Fibroblast of peridontal ligament (primary cell): ENCODE data around the gene TSNAX.

Experiments
- DNase-seq: peaks from one replicate; pipeline ENCODE4 v3.0.0-alpha.2; 2010; ENCODE audit errors: extremely low read depth

Gene TSNAX

DNA sequence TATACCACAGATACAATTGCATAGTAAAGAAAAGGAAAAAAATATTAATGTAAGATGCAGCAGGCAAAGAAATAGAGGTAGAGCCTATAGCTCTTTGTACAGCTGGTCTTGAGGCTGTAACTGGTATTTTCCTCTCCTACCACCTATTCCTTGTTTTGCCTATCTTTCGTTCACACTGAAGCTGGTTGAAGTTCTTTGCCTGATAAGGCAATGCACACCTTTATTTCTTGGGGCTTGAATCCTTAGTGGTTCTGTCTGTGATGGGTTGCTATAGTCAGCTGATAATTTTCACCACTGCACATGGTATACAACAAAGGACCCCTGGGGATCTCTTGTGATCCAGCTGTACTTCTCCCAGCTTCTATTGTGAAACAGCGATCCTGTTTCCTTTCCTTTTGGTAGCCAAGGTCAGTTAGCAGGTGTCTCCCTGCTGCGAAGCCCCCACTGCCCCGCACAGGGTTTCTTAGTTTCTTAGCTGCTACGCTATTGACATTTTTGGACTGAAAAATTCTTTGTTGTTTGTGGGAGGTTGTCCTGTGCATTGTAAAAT is 9.9 kb upstream of the TSNAX start:
- DNase-seq = no peak

GRCh38 chr1:231519166-231519565 is 9.3 kb upstream of the TSNAX start:
- no peak for DNase-seq

- no peak for DNase-seq
Measured at GRCh38 chr1:231522038-231522437, 6.4 kb upstream of the TSNAX start.

DNA sequence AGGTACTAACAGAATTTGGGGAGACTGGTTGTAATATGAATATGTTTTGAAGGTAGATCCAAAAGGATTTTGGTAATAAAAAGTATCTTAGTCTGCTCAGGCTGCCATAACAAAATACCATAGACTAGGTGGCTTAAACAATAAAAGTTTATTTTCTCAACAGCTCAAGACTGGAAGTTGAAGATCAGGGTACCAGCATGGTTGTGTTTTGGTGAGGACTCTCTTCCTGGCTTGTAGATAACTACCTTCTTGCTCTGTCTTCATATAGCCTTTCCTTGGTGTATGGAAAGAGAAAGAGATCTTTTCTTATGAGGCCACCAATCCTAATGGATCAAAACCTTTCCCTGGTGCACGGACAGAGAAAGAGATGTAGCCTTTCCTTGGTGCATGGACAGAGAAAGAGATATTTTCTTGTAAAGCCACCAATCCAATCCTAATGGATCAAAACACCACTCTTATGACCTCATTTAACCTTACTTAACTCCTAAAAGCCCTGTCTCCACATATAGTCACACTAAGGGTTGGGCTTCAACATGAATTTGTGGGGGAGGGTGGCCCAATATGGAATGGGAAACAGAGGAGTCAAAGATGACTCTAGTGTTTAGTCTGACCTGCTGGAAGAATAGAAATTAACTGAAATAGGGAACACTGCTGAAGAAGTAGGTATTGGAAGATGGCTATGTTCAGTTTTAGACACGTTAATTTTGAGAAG is 5.4 kb upstream of the TSNAX start:
- DNase-seq = no peak

DNA sequence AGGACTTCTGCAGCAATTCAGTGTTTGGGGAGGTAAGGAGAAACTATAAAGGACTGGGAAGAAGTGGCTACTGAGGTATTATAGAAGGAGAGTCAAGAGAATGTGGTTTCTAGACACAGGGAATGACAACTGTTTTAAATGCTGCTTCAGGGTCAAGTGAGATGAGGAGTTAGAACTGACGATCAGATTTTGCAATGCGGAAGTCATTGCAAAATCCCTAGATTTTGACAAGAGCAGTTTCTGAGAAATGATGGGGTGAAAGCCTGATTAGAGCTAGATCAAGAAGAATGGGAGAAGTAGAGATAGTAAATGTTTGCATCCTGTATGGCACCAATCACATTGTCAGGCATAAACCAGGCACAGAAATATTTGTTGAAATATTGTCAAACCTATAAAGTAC is 4.7 kb upstream of the TSNAX start:
- DNase-seq = no peak

GRCh38 chr1:231526536-231526935 is 1.9 kb upstream of the TSNAX start:
- no peak for DNase-seq

- DNase-seq = no peak
Measured at GRCh38 chr1:231527586-231528171, 790 bp upstream of the TSNAX start.

DNA sequence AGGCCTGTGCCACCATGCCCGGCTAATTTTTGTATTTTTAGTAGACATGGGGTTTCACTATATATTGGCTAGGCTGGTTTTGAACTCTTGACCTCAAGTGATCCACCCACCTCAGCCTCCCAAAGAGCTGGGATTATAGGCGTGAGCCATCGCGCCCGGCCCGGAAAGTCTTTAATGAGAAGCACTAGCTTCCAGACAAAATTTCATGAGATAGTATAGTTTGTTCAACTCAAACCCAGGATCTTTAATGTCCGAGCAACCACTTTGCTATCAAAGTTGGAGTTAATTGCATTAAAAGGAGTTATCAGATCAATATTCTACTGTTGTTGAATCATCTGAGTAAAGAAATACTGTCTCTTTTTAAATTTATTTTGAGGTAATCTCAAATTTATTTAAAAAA is 4.8 kb downstream of the TSNAX start:
- DNase-seq = no peak

- DNase-seq = no peak
Measured at GRCh38 chr1:231534703-231535159, 6.3 kb downstream of the TSNAX start.

- no peak for DNase-seq
Measured at GRCh38 chr1:231536099-231536498, 7.6 kb downstream of the TSNAX start.

- DNase-seq = no peak
Measured at GRCh38 chr1:231540847-231541246, 12.4 kb downstream of the TSNAX start.

GRCh38 chr1:231541842-231542241 is 13.4 kb downstream of the TSNAX start:
- DNase-seq = no peak

DNA sequence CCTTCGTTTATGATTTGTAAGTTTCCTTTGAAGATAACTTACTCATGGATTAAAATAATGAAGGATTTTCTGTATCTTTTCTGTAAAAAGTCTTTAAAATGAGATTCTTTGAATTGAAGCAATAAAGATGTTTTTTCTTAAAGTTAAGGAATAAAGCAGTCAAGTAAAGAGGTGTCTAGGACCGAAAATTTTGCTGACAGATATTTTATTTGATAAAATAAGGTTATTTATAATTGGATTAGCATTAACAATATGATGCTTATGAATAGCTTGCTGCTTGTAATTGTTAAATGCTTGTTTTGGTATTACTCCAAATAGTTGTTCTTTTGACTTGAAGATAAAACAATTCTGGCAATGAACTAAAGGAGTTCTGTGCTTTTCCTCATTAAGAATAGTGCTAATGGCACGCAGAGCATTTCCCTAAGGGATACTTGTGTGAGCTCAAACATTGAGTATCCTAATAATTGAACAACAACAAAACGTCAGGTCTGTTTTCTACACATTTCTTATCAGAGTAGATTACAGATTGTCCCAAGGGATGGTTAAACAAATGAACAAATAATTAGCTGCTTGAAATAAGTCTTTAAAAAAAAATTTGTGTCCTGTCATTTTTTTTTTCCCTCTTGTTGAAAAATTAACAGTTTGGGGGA is 16.6 kb downstream of the TSNAX start:
- DNase-seq = no peak

DNA sequence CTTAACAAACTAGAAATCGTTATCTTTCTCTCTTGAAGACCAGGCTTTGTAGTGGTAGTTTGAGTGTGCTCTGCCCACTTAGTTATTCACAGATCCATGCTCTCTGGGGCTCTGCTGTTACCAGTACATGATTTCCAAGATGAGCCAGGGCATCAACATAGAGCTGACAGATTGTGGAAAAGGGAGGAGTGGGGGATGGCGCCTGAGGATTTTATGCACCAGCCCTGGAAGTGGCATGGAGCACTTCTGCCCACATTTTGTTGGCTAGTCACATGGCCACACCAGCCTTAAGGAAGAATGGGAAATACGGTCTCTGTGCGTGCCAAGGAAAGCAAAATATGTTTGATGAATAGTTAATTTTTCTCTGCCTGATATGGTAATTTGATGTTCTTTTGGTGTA is 18.2 kb downstream of the TSNAX start:
- no peak for DNase-seq

GRCh38 chr1:231549733-231550447 is 21.4 kb downstream of the TSNAX start:
- no peak for DNase-seq

GRCh38 chr1:231550448-231550781 is 21.9 kb downstream of the TSNAX start:
- DNase-seq = no peak

- DNase-seq = no peak
Measured at GRCh38 chr1:231553320-231553719, 24.9 kb downstream of the TSNAX start.

DNA sequence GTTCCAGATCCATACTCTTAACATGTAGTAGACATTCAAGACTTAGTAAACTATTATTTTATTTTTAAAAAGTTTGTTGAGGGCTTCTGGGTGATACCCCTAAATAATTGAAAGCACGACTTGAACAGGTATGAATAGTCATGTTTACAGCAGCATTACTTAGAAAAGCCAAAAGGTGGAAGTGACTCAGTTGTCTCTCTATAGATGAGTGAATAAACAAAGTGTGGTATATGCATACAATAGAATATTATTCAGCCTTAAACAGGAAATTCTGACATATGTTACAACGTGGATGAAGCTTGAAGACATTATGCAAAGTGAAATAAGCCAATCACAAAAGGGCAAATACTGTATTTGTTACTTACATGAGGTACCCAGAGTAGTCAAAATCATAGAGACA is 26.5 kb downstream of the TSNAX start:
- no peak for DNase-seq

DNA sequence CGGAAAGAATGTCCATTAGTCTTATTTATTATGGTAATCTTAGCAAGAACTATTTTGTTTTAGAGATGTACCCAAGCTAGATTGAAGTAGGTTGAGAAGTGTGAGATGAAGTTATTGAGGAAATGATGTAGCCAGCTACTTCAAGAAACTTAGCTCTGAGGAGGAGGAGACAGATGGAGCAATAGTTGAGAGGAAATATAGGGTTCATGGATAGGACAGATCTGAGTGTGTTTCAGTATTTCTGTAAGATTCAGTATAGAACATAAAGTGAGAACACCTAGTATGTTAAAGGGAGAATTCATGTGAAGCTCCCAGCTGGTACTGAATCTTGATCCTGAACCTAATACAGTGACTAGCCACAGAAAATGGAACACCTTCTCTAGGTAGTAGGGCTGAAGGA is 28.9 kb downstream of the TSNAX start:
- no peak for DNase-seq

GRCh38 chr1:231557898-231558707 is 29.6 kb downstream of the TSNAX start:
- DNase-seq = peak; percentile 33

DNA sequence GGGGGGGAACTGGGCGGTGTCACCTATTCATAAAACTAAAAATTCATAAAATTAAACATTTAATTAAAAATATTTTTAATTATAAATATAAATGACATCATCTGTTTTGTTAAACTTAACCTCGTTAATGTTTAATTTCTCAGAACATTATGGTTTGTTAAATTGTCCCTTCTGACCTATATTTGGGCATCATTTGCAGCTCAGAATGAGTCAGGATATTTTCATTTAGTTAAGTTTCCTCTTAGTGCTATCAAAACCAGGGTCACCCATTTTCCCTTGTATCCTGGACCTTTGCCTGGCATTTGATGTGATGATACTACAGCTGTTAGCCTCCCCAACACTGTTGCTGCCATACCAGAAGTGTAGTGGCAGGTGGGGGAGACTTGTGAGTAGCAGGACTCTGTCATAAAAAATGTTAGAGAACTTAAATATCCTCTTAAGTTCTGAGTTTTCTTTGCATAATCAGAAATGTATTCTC is 30.3 kb downstream of the TSNAX start:
- DNase-seq = no peak
